Bladder microvascular endothelial cell (primary cell): Measurements from ENCODE around the gene EFCAB6. TPM values are rescaled to one million over a fixed set of nuclear protein-coding genes. Genes with fewer than 3 reads are reported as not detected.

ENCODE experiments used
- total RNA-seq: library from RNA; depleted of rRNA; stranded (reverse); fragments of >200 nt; gene quantifications from 2 replicates; pipeline ENCODE4 v1.2.3, GENCODE V29; 2014

Gene EFCAB6
- total RNA-seq, result under 0.01 and 0.50 TPM in 2 replicates

GRCh38 chr22:43812149-43812842 lies at the start of gene EFCAB6:
EFCAB6 (minus strand) TSS chr22:43812305; CDS start chr22:43782318, 29,987 bp downstream.

Other genes starting within 250 kb of the EFCAB6 start
- gene SULT4A1, start 50.2 kb upstream of the EFCAB6 start, total RNA-seq, result not detected in 2 replicates
- gene PNPLA5, start 79.7 kb upstream of the EFCAB6 start, total RNA-seq, result not detected in 2 replicates
- 0.49 and 1.7 TPM in 2 replicates for gene PNPLA3, start 111.5 kb upstream of the EFCAB6 start, total RNA-seq
- gene SAMM50, start 143.1 kb upstream of the EFCAB6 start, total RNA-seq, result 28.5 and 52.7 TPM in 2 replicates
- 27.4 and 152 TPM in 2 replicates for gene PARVB, start 212.0 kb upstream of the EFCAB6 start, total RNA-seq